ENCODE measurements around the gene CTDP1.
"Not testable (repeated sequence)": the region's sequence is repeated elsewhere in the genome, so short reads cannot be mapped to it uniquely, and the experiment has no call there.

Gene CTDP1

DNA sequence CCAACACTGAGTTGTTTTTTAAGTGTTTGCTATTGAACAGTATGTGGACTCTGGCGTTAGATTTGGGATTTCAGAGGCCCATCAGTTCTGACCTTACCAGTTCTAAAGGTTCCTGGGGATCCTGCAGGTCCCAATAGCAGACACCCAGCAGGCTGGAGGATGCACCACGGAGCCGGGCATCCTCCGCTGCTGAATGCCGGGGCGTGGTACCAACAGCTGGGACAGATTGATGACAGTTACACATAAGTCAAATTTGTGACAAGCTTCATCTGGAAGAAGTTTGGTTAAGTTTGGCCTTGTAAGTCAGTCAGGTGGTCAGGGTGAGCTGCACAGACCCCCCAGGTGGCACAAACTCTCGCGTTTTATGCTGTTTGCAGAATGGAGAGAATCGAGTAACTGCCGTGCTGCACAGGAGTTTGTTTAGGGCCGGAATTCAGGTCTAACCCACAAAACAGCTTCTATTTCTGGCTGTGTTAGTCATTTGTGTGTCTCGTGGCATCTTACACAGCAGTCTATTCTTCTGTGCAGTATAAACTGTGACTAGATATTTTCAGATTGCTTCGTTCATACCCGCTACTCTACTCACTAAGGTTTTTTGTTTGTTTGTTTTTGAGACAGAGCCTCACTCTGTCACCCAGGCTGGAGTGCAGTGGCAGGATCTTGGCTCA is 19.2 kb downstream of the CTDP1 start:
- DNase-seq (ENCODE audit: low spot score) = peak; percentile 85

DNA sequence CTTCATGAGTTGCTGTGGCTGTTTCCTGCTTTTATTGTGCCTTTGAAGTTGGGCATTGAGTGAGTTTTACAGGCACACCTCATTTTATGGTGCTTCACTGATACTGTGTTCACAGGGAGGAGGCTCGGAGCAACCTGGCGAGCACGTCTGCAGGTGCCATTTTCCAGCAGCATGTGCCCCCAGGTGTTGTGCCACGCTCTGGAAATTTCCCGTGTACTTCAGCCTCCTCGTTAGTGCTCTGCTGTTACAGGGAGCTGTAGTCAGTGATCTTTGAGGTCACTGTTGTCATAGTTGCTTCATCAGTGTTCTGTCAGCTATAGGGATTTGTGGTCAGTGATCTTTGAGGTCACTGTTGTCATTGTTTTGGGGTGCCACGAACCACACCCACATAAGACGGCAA is 20.1 kb downstream of the CTDP1 start:
- no peak for DNase-seq (ENCODE audit: low spot score)

DNA sequence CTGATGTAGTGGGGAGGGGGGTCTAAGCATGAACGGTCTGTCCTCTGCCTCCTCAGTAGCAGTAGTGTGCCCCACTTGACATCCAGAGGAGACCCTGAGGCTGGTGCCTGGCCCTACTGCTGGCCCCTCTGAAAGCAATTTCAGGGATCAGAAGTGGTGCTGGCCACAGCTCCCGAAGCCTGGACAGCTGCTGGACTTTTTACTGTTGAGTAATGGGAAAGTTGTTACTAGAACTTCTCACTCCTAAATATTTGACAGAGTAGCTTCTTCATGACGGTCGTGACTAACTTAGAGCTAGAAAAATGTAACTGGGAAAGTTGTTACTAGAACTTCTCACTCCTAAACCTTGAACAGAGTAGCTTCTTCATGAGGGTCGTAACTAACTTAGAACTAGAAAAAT is 23.3 kb downstream of the CTDP1 start:
- no peak for DNase-seq (ENCODE audit: low spot score)

DNA sequence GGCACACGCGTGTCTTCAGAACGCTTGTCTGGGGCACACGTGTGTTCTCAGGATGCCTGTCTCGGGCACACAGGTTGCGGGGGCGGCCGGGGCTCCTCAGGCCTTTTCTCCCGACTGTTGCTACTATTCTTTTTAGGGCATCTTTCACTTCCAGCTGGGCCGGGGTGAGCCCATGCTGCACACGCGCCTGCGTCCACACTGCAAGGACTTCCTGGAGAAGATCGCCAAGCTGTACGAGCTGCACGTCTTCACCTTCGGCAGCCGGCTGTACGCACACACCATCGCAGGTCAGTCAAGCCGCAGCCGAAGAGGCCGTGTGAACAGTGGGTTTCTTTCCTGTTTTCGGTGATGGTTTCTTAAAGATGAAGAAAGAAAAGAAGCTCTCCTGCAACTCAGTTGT is 25.0 kb downstream of the CTDP1 start:
- no peak for DNase-seq (ENCODE audit: low spot score)

DNA sequence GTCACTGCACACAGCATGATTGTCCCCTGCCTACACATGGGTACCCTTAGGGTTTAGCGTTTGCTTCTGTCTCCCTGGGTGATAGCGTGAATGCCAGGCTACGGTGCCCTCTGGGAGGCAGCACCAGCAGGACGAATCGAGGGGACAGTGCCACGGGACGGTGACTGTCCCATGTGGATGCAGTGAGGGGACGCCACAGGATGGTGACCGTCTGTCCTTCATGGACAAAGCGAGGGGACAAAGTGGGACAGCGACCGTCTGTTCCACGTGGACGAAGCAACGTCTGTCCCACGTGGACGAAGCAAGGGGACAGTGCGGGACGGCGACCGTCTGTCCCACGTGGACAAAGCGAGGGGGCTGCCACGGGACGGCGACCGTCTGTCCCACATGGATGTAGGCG is 25.7 kb downstream of the CTDP1 start:
- DNase-seq (ENCODE audit: low spot score) = no peak

DNA sequence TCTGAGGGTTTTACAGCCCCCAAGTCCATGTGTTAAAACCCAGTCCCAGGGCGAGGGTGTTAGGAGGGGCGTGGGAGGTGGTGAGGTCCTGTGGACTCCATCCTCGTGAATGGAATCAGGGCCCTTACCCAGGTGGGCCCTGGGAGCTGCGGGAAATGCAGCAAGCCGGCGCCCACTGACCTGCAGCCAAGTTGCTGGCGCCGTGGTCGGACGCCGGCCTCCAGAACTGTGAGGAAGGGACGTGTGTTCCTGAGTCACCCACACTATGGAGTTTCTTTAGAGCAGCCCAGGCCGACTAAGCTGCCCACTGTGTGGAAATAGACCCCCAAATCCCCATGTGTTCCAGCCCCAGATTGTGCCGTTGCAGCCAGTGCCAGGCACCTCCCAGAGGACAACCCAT is 26.4 kb downstream of the CTDP1 start:
- DNase-seq (ENCODE audit: low spot score) = no peak

DNA sequence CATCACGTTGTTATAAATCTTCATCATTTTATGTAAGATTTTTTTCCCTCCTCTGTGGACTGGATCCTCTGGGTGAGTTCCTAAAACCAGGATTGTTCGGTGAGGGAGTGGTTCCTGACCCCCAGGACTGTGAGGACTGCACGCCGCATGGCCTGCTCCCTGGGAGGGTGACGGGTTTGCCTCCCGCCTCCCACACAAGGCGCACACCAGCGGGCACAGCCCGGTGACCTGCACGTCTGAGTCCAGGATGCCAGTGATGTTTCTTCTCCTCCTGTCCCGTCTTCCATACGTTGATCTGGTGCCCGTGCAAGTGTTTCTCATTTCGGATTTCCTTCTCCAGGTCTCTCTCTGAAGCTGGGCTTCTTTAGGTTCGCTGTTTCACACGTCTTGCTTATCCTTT is 27.1 kb downstream of the CTDP1 start:
- DNase-seq (ENCODE audit: low spot score) = no peak

DNA sequence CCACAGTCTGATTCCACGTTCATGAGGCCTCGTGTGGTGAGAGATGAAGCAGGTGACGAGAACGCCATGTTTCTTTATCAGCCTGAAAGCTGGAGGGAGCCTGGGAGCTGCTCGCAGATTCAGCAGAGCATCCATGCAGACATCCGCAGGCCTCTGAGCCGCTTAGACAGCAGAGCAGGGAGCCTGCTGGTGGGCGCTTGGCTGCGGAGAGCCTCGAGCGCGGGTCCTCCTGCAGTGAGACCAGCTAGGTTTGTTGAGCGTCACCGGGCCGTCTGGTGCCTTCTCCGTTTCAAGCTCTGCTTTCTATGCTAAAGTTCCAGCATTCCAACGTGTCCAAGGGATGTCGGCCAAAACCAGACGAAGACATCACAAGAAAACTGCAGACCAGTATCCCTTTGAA is 27.6 kb downstream of the CTDP1 start:
- no peak for DNase-seq (ENCODE audit: low spot score)

DNA sequence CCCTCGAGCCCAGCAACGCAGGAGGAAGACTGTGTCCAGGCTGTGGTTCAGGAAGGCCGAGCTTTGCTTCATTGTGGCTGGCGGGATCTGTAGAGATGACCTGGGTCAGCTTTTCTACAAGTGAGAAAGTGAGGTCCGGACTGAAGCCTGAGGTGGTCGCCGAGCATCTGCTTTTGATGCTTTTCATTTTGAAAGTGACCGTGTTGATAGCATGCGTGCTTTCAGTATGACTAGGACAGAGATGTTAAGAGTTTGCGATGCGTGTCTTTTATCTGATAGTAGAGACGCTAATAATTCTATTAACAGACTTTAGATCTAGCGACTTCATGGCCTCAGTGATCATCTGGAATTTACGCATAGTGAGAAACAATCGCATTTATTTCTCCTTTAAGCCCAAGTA is 28.1 kb downstream of the CTDP1 start:
- no peak for DNase-seq (ENCODE audit: low spot score)

DNA sequence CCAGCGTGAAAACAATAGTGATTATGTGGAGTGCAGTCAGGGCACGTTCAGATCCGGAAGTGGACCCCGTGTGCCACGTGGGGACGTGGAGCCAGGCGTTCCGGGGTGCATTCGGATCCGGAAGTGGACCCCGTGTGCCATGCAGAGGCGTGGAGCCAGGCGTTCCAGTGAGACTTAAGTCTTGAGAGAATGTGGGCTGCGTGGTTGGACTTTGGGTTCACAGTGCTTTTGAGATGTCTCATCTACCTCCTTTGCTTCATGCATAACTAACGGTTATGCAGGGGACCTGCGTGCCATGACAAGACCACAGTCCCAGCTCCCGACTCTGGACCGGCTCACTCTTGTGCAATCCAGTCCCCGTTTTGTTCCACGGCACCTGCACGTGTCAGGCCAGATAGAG is 28.8 kb downstream of the CTDP1 start:
- DNase-seq (ENCODE audit: low spot score) = no peak

DNA sequence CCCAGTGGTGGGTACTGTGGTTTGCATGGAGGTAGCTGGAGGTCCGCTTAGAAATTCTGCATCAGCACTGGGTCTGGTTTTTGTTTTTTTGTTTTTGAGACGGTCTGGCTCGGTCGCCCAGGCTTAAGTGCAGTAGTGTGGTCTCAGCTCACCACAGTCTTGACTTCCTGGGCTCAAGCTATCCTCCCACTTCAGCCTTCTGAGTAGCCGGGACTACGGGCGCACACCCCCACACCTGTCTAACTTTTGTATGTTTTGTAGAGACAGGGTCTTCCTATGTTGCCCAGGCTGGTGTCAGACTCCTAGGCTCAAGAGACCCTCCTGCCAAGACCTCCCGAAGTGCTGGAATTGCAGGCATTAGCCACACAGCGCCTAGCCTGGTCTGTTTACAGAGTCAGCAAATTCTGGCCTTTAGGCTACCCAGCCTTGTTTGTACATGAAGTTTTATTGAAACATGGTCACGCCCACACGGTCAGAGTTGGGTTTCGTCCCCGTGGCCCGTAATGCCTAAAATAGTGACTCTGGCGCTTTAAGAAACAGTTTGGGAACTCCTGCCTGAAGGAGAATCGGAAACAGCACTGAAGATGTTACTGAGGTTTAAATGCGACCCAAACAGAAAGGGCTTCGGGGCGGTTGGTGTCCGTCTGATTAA is 32.7 kb downstream of the CTDP1 start:
- no peak for DNase-seq (ENCODE audit: low spot score)

DNA sequence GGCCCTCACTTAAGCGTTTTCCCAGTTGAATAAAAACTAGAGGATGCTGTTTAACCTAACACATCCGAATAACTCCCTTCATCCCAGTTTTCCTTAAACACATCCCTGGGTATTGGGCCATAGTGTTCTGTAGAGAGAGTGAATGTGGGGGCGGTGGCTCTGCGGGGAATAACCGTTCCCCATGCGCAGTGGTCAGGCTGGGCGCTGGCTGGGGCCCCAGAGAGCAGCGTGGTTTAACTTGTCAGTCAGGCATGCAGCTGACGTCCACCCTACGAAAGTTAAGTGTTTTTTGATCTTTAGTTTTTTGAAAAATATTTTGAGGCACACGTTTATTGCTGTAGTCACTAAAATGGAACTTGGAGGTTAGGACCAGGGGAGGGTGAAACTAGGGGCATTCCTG is 33.7 kb downstream of the CTDP1 start:
- no peak for DNase-seq (ENCODE audit: low spot score)

DNA sequence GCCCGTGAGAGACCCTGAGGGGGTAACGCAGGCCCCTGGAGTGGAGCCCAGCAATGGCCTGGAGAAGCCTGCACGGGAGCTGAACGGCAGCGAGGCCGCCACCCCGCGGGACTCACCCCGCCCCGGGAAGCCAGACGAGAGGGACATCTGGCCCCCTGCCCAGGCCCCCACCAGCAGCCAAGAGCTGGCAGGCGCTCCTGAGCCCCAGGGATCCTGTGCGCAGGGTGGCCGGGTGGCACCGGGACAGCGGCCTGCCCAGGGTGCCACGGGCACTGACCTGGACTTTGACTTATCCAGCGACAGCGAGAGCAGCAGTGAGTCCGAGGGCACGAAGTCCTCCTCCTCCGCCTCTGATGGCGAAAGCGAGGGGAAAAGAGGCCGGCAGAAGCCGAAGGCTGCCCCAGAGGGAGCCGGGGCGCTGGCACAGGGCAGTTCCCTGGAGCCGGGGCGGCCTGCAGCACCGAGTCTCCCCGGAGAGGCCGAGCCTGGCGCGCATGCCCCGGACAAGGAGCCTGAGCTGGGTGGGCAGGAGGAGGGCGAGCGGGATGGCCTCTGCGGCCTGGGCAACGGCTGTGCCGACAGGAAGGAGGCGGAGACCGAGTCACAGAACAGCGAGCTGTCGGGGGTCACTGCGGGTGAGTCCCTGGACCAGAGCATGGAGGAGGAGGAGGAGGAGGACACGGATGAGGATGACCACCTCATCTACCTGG is 35.1 kb downstream of the CTDP1 start:
- DNase-seq (ENCODE audit: low spot score) = no peak

DNA sequence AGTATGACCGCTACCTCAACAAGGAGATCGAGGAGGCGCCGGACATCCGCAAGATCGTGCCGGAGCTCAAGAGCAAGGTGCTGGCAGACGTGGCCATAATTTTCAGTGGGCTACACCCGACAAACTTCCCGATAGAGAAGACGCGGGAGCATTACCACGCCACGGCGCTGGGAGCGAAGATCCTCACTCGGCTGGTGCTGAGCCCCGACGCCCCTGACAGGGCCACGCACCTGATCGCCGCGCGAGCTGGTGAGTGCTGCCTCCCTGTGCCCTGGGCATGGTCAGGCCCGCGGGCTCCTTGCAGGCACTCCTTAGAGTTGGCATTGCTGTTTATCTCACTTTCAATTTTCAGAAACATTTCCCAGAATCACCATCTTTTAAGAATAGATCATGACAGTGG is 35.7 kb downstream of the CTDP1 start:
- no peak for DNase-seq (ENCODE audit: low spot score)

DNA sequence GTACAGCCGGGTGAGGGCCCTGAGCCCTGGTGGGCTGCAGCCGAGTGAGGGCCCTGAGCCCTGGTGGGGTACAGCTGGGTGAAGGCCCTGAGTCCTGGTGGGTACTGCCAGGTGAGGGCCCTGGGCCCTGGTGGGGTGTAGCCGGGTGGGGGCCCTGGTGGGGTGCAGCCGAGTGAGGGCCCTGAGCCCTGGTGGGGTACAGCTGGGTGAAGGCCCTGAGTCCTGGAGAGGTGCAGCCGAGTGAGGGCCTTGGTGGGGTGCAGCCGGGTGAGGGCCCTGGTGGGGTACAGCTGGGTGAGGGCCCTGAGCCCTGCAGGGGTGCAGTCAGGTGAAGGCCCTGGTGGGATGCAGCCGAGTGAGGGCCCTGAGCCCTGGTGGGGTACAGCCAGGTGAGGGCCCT is 37.5 kb downstream of the CTDP1 start:
- no peak for DNase-seq (ENCODE audit: low spot score)

DNA sequence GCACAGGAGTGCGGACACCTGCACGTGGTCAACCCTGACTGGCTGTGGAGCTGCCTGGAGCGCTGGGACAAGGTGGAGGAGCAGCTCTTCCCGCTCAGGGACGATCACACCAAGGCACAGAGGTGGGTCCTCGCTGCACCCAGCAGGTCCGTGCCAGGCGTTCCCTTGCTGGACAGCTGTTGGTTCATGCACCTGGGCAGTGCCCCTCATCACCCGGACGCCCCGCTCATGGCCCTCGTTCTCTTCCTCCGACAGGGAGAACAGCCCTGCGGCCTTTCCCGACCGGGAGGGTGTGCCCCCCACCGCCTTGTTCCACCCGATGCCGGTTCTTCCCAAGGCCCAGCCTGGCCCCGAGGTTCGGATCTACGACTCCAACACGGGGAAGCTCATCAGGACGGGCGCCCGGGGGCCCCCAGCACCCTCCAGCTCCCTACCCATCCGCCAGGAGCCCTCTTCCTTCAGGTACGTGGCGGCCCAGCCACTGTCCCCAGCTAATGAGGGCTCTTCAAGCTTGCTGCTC is 38.0 kb downstream of the CTDP1 start:
- no peak for DNase-seq (ENCODE audit: low spot score)

DNA sequence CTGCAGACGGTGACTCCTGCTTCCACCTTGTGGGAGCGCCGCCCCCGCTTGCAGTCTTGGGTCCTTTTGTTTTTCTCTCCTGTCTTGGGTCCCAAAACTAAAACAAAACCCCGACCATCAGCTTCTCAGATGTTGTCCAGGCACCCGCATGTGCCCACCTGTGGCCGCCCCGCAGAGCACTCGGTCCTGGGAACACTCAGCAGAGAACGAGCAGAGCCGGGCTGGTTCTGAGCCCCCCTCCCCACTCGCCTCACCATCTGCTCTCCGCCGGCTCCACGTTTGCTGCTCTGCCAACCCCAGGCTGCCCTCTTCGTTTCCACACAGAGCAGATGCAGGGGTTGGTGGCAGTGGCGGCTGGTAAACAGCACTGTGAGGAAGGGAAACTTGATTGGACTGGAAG is 38.5 kb downstream of the CTDP1 start:
- DNase-seq (ENCODE audit: low spot score) = no peak

DNA sequence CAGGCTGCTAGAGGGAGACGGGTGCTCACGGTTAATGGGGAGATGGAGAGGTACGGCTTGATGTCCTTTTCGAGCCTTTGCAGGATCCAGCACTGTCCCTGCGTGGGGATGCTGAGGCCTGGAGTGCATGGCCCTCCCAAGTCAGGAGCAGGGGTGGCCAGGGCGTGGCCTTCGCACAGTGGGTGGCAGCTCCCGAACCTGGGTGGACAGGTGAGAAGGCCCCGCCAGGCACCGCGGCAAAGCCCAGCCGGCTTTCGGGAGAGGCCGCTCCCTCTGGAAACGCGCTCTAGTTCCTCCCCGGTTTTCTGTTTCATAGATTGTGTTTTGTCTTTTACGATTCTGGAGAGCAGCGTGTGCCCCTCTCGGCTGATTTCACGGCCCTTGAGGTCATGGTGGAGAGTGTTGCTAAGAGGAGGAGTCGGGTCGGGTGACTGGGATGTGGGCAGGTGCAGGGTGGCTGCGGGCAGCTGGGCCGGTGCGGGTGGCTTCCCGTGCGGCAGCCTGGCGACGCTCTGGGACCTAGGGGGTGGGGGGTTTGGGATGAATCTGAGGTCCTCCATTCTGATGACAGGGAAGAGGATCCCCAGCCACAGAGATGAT is 39.4 kb downstream of the CTDP1 start:
- peak; percentile 51 for DNase-seq (ENCODE audit: low spot score)

DNA sequence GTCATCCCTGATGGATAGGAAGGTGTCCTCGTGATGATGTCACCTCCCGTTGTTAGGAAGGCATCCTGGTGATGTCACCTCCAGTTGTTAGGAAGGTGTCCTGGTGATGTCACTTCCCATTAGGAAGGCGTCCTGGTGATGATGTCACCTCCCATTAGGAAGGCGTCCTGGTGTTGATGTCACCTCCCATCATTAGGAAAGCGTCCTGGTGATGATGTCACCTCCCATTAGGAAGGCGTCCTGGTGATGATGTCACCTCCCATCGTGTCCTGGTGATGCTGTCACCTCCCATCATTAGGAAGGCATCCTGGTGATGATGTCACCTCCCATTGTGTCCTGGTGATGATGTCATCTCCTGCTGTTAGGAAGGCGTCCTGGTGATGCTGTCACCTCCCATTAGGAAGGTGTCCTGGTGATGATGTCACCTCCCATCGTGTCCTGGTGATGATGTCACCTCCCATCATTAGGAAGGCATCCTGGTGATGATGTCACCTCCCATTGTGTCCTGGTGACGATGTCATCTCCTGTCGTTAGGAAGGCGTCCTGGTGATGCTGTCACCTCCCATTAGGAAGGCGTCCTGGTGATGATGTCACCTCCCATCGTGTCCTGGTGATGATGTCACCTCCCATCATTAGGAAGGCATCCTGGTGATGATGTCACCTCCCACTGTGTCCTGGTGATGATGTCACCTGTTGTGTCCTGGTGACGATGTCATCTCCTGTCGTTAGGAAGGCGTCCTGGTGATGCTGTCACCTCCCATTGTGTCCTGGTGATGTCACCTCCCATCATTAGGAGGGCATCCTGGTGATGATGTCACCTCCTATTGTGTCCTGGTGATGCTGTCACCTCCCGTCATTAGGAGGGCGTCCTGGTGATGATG is 40.1 kb downstream of the CTDP1 start:
- not testable (repeated sequence) for DNase-seq (ENCODE audit: low spot score)

DNA sequence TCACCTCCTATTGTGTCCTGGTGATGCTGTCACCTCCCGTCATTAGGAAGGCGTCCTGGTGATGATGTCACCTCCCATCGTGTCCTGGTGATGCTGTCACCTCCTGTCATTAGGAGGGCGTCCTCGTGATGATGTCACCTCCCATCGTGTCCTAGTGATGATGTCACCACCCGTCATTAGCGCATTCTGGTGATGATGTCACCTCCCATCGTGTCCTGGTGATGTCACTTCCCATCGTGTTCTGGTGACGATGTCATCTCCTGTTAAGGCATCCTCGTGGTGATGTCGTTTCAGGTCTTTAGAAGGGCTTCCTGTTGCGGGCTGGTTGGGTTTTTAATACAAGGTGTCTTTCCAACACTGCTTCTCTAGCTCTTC is 40.7 kb downstream of the CTDP1 start:
- DNase-seq (ENCODE audit: low spot score) = no peak

DNA sequence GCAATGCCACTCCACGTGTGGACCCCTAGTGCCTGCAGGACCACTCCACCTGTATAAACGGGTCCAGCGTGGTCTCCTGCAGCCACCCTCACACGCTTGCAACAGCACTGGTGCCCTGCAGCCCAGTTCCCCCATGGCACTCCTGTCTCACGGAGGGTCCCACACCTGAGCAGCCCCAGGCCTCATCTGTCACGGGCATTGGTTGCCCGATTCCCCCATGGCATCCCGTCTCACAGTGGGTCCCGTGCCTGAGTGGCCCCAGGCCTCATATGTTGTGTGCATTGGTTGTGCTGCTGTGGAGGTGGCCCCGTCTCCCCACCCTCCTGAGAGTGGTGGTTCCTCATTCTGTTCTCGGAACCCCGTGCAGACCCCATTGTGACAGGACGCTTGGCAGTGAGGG is 43.4 kb downstream of the CTDP1 start:
- no peak for DNase-seq (ENCODE audit: low spot score)

DNA sequence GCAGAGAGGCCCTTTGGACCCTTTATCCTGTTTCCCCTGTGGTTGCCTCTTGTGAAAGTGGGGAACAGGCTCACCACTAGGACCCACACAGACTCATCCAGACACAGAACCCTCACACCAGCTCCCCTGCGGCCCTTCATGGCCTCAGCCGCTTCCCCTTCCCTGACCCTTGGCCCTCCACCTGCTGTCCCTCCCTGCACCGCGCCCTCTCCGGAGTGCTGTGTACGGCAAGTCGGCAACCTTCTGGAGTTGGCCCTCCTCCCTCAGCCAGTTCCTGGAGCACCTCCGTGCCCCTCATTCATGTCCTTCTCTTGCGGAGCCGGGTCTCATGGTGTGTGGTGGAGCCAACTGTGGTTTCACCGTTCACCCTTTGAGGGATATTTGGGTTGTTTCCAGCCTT is 44.0 kb downstream of the CTDP1 start:
- no peak for DNase-seq (ENCODE audit: low spot score)

Data from AG08396 (cell line).